GM10248 (cell line): ENCODE data around the gene HEBP1.

Source experiments
- CTCF ChIA-PET: fragments of 300-600 bp; sonication (Branson Sonifier 250); formaldehyde crosslinking; extraction: SDS; loops from one replicate; lab custom pipeline; 2021; ENCODE audit warnings: antibody characterized with exemption; lab: Yijun Ruan, JAX
- POLR2A ChIA-PET: fragments of 350-650 bp; sonication (Branson Sonifier 250); formaldehyde crosslinking; extraction: SDS; loops from one replicate; lab custom pipeline; 2020; ENCODE audit warnings: antibody characterized with exemption; lab: Yijun Ruan, JAX
- DNase-seq: peaks from one replicate; pipeline ENCODE4 v3.0.0; 2012; ENCODE audit errors: extremely low spot score
- TF ChIP-seq, protein P1 (sequence below): IDR thresholded peaks from 2 replicates; pipeline ENCODE4 v1.5.1; 2012; ENCODE audit warnings: mild to moderate bottlenecking, low read depth; ENCODE audit errors: extremely low read depth, missing control alignments, control extremely low read depth

HEBP1 gene

DNA sequence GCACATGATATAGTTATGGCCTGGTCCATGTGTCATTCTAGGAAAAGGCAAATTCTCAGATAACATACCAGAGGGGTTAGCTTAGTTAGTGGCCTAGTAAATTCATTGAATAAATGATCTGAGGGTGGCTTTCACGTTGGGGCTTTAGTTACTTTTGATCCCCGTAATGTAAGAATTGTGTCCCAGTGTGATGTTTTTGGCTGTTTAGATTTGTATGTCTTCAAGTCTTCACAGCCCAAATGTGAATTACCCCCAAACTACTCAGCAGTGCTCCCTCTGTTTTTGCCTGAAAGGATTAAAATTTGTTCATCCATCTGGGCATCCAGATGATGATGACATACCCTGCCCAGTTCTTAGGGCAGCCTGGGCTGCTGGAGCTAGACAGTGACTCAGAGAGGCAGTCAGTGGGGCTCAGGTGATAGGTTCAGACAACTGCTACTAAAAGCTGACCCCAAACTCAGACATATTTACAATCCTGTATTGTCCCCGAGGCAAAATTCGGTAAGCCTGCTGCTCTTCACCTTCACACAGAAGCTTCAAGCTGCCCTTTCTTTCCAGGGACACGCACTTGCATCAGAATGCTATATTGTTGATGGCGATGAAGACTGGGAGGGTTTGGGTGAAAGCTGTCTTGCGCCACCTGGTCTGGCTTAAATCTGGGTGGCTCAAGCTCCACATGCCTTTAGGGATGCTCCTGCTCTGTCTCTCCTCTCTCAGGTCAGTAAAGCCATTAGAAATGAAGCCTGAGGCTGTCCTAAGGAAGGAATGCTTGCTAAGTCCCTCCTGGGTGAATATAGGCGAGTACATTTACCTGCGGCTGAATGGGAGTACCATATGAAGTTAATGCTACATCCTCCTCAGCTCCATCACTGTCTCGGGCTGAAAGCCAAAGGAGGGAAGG lies 58.4 kb downstream of the HEBP1 start:
- DNase-seq = no peak
- ChIA-PET CTCF (interaction anchor here (1.5 to 3.2 kb wide), 3 partner anchors 13 to 270 kb away, joined by 4 to 14 read pairs (median 5); no protein-coding TSS in a partner anchor), POLR2A (no interaction called here)
- TF ChIP-seq, protein P1, sequence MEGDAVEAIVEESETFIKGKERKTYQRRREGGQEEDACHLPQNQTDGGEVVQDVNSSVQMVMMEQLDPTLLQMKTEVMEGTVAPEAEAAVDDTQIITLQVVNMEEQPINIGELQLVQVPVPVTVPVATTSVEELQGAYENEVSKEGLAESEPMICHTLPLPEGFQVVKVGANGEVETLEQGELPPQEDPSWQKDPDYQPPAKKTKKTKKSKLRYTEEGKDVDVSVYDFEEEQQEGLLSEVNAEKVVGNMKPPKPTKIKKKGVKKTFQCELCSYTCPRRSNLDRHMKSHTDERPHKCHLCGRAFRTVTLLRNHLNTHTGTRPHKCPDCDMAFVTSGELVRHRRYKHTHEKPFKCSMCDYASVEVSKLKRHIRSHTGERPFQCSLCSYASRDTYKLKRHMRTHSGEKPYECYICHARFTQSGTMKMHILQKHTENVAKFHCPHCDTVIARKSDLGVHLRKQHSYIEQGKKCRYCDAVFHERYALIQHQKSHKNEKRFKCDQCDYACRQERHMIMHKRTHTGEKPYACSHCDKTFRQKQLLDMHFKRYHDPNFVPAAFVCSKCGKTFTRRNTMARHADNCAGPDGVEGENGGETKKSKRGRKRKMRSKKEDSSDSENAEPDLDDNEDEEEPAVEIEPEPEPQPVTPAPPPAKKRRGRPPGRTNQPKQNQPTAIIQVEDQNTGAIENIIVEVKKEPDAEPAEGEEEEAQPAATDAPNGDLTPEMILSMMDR = no peak

DNA sequence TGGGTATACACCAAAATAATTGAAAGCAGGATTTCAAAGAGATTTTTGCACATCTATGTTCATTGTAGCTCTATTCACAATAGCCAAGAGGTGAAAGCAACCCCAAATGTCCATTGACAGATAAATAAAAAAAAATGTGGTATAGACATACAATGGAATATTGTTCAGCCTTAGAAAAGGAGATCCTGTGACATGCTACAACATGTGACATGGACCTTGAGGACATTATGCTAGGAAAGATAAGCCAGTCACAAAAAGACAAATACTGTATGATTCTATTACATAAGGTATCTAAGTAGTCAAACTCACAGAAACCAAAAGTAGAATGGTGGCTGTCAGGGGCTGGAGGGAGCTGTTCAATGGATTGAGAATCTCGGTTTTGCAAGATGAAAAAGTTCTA lies 60.2 kb downstream of the HEBP1 start:
- CTCF ChIA-PET = interaction anchor here (0.7 to 1.1 kb wide), 2 partner anchors 9 to 24 kb away, joined by 3 to 5 read pairs; no protein-coding TSS in a partner anchor
- TF ChIP-seq, protein P1 = no peak
- POLR2A ChIA-PET = no interaction called here

DNA sequence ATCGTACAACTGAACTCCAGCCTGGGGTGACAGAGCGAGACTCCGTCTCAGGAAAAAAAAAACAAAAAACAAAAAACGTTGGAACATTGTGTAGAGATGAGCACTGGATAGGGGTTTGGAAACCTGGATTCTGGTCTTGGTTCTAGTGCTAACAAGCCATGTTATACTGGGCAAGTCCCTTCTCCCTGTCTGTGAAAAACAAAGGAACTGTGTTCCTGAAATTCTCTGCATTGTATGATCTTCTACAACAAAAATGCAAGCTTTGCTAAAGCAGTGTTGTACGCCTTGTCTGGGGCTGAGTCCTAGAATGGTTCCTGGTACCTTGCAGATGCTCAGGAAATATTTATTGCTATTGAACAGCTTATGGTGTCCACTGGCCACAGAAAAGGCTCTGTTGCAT lies 61.5 kb downstream of the HEBP1 start:
- TF ChIP-seq, protein P1 = no peak
- POLR2A ChIA-PET = no interaction called here
- CTCF ChIA-PET = interaction anchor here (1.1 kb wide), 2 partner anchors 8 to 23 kb away, joined by 3 to 5 read pairs; no protein-coding TSS in a partner anchor
- no peak for DNase-seq

More for the DNA sequence above, 60.2 kb downstream of the HEBP1 start:
- no peak for DNase-seq

DNA sequence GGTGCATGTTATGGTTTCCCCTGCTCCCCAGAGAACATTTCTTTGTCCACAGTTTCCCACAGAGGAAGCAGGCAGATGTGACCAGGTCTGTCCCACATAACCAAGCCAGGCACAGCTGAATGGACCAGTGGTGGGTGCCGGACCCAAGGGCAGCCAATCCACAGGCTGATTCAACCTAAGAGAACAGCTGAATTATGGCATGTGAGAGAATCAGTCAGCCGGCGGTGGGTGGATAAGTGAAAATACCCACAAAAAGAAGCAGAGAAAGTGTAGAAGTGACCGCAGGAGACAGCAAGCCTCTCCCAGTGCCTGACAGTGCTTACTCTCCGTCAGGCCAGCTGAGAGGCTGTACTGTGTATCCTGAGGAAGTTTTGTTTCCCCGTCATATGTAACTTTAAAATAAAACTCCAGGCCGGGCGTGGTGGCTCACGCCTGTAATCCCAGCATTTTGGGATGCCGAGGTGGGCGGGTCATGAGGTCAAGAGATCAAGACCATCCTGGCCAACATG lies 63.0 kb downstream of the HEBP1 start:
- CTCF ChIA-PET = interaction anchor here (1.1 kb wide), 1 partner anchor 275 kb away, joined by 4 read pairs; no protein-coding TSS in a partner anchor
- TF ChIP-seq, protein P1 = no peak
- POLR2A ChIA-PET = no interaction called here
- no peak for DNase-seq

DNA sequence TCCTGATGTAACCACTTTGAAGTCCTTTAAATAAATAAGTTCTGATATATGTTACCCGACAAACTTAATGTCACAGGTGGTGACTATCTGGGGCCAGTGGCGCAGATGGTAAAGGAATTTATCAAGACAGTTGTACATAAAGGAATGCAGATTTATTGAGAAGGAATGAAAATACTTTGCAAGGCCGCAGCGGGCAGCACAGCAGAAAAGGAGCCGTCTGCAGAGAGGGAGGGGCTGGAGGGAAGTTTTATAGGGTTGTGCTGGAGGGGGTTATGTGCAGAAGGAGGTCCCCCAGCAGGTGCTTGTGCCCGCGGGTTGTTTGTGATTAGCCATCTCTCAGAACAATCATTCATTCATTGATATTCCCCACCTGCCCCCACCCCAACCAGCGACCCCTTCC lies 65.5 kb downstream of the HEBP1 start:
- TF ChIP-seq, protein P1 = no peak
- POLR2A ChIA-PET = no interaction called here
- DNase-seq = no peak
- CTCF ChIA-PET = interaction anchor here (0.8 kb wide), 1 partner anchor 277 kb away, joined by 3 read pairs; no protein-coding TSS in a partner anchor

DNA sequence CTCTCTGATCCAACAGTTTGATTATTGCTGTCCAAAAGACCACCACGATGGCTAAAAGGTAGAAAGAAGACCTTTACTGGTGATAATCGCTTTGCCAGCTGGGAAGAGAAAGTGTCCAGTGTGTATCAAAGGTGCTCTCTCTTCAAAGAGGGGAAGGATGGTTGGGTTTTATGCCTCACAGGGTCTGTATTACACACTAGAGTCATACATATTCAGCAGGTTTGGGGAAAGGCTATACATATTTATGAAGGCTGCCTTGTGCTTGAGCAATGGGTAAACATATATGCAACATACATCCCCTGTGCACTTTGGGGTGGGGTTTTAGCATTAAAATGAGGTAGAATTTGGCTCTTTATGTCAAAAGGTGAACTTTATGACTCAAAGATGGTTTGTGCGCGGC lies 66.3 kb downstream of the HEBP1 start:
- TF ChIP-seq, protein P1 = no peak
- CTCF ChIA-PET = interaction anchor here (1.1 to 1.3 kb wide), 2 partner anchors 10 to 97 kb away, joined by 3 read pairs; no protein-coding TSS in a partner anchor

More for the DNA sequence above, 66.3 kb downstream of the HEBP1 start:
- POLR2A ChIA-PET = no interaction called here
- no peak for DNase-seq
